ENCODE results near the gene ZPBP2.
A peak's percentile ranks its signal among the peaks of the same experiment; 100 is the strongest.
"Not testable (repeated sequence)": the region's sequence is repeated elsewhere in the genome, so short reads cannot be mapped to it uniquely, and the experiment has no call there.

Gene ZPBP2

GRCh38 chr17:39867880-39868553 lies at the start of gene ZPBP2:
TSS of gene ZPBP2 (plus strand) at chr17:39868202. CDS start at chr17:39868355, 153 bp downstream.
- DNase-seq (ENCODE audit: low read depth), result peak; percentile 15

- DNase-seq (ENCODE audit: low read depth), result no peak
These were observed 49.5 kb upstream of the ZPBP2 start for GRCh38 chr17:39818358-39819000.

- DNase-seq (ENCODE audit: low read depth), result no peak
These were observed 47.5 kb upstream of the ZPBP2 start for GRCh38 chr17:39820541-39820940.

GRCh38 chr17:39820987-39821386 lies 47.0 kb upstream of the ZPBP2 start:
- DNase-seq (ENCODE audit: low read depth), result no peak

- no peak for DNase-seq (ENCODE audit: low read depth)
These were observed 46.0 kb upstream of the ZPBP2 start for GRCh38 chr17:39822051-39822451.

GRCh38 chr17:39823407-39824054 lies 44.5 kb upstream of the ZPBP2 start:
- DNase-seq (ENCODE audit: low read depth), result no peak

GRCh38 chr17:39826334-39826733 lies 41.7 kb upstream of the ZPBP2 start:
- DNase-seq (ENCODE audit: low read depth), result no peak

- no peak for DNase-seq (ENCODE audit: low read depth)
These were observed 39.6 kb upstream of the ZPBP2 start for GRCh38 chr17:39828443-39828842.

- no peak for DNase-seq (ENCODE audit: low read depth)
These were observed 36.4 kb upstream of the ZPBP2 start for GRCh38 chr17:39831588-39831987.

- no peak for DNase-seq (ENCODE audit: low read depth)
These were observed 34.0 kb upstream of the ZPBP2 start for GRCh38 chr17:39834017-39834416.

GRCh38 chr17:39835038-39835786 lies 32.8 kb upstream of the ZPBP2 start:
- no peak for DNase-seq (ENCODE audit: low read depth)

GRCh38 chr17:39836117-39836516 lies 31.9 kb upstream of the ZPBP2 start:
- no peak for DNase-seq (ENCODE audit: low read depth)

- DNase-seq (ENCODE audit: low read depth), result no peak
These were observed 29.9 kb upstream of the ZPBP2 start for GRCh38 chr17:39838057-39838456.

- DNase-seq (ENCODE audit: low read depth), result no peak
These were observed 29.2 kb upstream of the ZPBP2 start for GRCh38 chr17:39838784-39839183.

GRCh38 chr17:39841134-39841683 lies 26.8 kb upstream of the ZPBP2 start:
- DNase-seq (ENCODE audit: low read depth), result no peak

- DNase-seq (ENCODE audit: low read depth), result no peak
These were observed 22.8 kb upstream of the ZPBP2 start for GRCh38 chr17:39845052-39845846.

- DNase-seq (ENCODE audit: low read depth), result no peak
These were observed 21.8 kb upstream of the ZPBP2 start for GRCh38 chr17:39846205-39846604.

GRCh38 chr17:39848600-39848999 lies 19.4 kb upstream of the ZPBP2 start:
- no peak for DNase-seq (ENCODE audit: low read depth)

- not testable (repeated sequence) for DNase-seq (ENCODE audit: low read depth)
These were observed 17.8 kb upstream of the ZPBP2 start for GRCh38 chr17:39850186-39850585.

- no peak for DNase-seq (ENCODE audit: low read depth)
These were observed 15.8 kb upstream of the ZPBP2 start for GRCh38 chr17:39852239-39852638.

GRCh38 chr17:39854909-39855308 lies 13.1 kb upstream of the ZPBP2 start:
- no peak for DNase-seq (ENCODE audit: low read depth)

Measured in activated gamma-delta T cell treated with anti-CD3 and anti-CD28 coated beads, Interleukin-2, amount 50 U/mL, for 16 hours (primary cell).